Activated T-cell treated with anti-CD3 and anti-CD28 coated beads for 4 hours (primary cell): ENCODE measurements around the gene TXNRD2.

Source experiments
- DNase-seq: peaks from one replicate; pipeline ENCODE4 v3.0.0-alpha.2; 2020

Gene TXNRD2

DNA sequence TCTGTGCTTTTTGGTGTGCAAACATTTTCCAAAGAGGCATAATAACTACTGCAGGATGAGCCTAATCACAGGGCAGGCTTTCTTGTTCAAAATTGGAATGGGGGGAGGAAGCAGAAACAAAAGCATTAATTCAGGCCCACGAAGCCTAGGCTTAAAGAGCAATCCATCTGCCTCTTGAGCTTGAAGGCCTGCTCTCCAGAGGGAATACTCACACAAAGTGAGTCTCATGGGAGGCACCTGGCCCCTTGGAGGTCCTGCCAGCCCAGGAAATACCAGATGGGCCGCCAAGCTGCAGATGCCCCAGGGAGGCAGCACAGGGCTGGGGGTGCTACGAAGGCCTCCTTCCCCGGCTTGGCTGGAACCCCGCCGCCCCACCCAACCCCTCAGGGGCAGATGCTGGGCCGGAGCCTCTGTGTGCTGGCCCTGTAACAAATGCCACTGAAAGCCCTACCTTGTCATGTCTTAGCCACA is 39.3 kb downstream of the TXNRD2 start:
- DNase-seq = no peak

DNA sequence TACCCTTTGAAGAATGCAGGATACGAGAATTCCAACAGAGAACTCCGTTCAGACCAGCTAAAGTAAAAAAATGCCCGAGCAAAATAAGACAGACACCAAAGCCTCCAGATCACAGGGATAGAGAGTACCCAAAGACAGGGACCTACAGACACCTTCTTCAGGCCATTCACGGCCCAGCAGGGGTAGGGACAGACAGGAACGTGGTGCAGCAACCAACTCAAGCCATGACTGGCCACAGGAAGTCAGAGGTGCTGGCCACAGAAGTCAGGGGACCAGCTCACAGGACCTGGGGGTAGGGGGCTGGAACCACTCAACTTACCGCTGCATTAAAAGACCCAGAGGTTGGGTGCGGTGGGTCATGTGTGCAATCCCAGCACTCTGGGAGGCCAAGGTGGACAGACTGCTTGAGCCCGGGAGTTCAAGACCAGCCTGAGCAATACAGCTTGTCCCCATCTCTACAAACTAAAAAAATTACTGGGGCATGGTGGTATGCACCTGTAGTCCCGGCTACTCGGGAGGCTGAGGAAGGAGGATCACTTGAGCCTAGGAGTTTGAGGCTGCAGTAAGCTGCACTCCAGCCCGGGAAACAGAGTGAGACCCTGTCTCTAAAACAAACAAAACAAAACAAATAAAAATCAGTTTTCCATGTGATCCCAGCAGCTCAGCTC is 39.9 kb downstream of the TXNRD2 start:
- no peak for DNase-seq

DNA sequence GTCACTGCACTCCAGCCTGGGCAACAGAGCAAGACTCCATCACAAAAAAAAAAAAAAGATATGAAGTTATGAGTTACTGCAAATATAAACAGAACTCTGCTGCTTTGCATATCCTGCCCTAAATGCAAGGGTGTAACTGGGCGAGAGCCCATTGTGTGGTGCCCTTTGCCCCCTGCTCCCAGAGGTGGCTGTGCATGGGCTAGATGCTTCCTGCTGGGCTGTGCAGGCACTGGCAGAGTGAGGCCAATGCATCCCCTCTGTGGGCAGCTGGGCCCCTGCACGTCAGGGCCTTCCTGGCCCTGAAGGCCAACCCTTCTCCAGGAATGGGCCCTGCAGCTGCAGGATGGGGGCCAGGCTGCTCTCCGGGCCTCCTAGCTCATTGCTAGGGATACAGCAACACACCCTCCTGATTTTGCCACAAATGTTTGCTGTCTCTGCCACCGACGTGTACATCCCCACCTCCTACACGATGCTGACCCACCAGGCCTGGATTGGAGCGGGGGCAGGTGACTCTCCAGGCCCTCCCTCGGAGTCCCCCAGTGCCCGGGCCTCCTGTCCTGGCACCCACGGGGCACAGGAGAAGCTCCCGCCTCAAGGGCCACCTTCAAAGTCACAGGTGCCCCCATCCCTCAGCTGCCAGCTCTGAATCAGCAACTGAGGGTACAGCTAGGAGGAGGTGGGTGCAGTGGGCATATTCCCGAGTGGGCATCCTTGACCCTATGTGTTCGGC is 40.7 kb downstream of the TXNRD2 start:
- DNase-seq = no peak

DNA sequence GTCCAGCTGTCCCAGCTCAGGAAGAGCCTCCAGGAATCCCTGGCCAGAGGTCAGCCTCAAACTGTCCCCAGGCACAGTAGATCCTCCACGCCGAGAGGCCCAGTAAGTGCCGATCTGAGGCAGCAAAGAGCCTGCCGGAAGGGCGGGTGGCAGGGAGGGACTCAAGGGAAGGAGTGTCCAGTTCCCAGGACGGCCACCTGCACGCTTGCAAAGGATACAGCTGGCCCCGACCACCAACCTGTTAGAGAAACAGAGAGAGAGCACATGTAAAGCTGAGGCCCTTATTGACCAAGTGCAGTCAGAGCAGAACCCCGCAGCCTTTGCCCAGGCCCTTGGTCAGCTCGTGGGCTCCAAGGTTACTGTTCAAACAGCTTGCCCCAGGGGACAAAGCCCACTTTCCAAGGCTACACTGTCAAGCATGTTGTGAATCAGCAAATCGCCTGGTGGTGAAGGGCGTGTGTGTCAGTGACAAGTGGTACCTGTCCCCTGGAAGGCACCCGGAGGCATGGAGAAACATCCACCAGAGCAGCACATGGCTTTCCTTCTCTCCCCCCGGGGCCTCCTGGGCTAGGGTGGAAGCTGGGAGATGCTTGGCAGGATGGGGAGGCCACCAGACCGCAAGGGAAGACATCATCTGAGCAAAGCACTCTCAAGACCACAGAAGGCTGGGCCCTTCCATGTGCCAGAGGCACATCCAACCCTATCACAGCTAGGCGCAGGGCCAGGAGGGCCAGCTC is 42.6 kb downstream of the TXNRD2 start:
- no peak for DNase-seq

DNA sequence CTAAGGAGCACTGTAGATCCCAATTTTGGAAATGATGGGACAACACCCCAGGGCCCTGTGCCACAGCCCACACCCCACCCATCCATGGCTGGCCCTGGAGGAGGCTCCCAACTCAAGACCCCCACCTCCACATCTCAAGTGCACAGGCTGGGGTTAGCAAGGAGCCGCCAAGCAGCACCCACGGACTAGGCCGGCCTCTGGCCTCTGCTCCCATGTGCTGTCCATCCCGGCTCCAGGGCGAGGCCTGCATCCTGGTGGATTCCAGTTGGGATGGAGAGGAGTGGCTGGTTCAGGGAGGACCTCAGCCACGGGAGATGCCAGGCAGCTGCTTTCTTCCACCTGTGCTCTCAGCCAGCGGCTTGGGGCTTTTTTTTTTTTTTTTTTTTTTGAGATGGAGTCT is 43.5 kb downstream of the TXNRD2 start:
- DNase-seq = no peak

DNA sequence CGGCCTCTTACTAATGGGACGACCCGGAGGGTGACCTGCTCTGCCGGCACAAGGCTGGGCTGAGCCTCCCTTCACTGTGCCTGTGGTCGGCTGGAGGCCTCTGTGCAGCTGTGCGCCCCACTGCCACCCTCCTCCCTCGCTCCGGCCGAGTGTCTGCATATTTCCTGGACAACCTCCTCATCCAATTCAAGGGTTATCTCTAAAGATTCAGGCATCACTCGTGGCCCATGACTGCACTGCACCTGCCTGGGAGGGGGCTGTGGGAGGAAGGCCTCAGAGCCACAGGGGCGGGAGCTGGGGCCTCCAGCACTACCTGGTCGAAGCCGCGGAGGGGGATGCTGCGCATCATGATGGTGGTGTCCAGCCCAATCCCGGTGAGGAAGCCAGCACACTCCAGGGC is 43.9 kb downstream of the TXNRD2 start:
- DNase-seq = no peak

DNA sequence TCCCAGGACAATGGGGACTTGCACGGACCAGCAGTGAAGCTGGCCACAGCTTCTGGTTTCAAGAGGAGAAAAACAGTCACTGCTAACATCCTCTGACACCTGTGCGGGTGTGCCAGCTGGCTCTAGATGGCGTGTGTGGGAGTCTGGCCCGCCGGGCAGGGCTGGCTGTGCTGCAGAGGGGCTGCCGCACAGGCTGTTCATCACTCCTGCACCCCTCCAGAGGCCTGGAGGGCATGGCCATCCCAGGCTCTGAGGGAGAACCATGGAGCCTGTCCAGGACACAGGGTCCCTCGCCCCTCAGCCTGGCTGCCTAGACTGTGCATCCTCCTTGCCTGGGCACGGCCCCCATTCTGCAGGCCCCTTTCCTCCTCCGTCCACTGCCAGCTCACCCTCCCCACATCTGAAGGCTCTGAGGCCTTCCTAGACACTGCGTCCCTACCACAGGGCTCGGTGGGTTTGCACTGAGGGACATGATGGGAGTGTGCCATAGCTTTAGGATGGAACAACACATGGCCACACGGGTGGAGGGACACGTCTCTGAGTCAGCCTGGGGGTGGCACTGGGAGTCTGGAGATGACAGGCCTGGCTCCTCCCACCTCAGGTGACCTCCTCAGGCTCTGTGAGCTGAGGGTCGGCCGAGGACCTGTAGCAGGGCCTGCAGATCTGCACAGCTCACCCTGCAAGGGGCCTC is 44.8 kb downstream of the TXNRD2 start:
- DNase-seq = no peak

DNA sequence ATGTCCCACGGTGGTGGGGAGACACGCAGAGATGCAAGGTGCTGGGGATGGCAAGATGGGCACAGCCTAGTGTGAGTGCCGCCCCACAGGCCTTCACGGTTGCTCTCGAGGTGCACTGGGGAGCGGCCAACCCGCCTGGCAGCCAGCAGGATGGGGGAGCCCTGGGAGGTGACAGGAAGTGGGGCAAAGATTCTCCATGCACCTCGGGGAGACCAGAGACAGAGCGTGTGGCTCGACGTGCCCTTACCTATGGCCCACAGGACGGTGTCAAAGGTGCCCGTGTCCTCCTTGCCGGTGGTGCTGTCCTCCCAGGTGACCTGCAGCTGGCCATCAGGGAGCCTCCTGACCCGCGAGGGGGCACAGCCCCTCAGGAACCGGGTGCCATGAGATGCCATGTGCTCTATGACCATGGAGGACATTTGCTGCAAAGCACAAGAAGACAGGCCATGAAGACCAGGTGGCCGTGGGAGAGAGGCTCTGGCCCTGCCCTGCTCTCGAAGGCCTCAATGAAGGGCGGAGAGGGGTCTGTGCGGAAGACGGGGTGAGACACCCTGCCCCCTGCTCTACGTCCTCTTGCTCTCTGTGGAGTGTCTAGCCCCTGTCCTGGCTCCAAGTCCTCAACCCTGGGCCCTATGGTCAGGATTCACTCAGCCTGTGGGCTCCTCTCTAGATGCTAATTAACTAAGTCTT is 46.3 kb downstream of the TXNRD2 start:
- DNase-seq = no peak

DNA sequence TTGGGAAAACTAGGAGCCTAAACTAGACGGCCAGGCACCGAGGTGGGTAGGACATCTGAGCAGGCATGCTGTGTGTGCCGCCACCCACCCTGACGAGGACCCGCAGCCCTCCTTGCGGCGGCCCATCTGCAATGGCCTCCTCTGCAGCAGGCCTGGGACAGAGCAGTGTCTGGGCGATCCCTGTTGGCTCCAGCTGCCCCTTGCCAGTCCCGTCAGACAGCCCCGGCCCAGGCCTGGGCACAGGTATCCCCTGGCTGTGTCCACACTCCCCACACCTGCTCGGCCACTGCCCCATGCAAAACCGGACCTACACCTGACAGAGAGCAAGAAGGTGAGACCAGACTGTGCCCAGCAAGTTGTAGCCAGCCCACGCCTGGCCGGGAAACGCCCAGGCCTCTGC is 48.3 kb downstream of the TXNRD2 start:
- no peak for DNase-seq

DNA sequence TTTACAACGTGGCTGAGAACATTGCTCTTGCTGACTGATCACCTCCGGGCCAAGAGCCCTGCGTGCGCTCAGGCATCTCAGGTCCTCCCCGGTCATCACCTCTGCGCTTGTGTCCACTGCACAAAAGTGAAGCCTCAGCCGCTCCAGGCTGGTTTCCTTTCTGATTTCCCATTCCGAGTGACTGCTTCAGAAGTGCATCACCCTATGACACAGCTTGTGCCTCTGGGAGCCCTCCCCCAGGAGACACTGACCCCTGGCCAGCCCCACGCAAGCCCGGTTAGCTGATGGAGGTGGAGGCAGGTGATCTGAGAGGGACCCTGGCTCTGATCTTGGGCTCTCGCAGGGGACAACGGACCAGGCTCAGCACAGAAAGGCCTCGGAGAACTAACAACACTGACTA is 48.7 kb downstream of the TXNRD2 start:
- DNase-seq = no peak

DNA sequence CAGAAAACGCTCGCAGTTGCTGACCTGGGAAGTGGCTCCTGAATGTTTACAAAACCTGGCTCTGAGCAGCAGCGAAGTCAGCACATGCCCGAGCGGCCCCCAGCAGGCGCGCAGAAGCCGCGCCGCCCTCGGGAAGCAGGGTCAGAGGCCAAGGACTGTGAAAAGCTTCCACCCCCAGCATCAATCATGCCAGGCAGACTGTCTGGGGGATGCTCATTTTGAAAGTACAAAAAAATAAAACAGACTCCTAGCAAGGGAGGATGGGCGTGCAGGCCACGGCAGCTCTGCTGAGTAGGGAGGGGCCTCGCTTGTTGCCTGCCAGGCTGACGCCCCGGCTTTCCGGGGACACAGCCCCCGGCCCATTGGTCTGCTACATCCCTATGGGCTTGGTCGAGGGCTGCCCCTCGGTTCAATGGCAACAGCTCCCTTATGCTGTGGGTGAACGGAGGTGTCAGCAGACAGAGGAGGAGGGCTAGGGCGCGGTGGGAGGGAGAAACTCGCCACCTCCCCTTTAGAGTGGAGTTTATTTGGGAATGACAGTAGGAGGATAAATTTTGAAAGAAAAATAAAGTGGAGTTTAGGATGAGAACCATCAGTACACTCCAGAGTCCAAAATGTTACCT is 49.2 kb downstream of the TXNRD2 start:
- DNase-seq = no peak

DNA sequence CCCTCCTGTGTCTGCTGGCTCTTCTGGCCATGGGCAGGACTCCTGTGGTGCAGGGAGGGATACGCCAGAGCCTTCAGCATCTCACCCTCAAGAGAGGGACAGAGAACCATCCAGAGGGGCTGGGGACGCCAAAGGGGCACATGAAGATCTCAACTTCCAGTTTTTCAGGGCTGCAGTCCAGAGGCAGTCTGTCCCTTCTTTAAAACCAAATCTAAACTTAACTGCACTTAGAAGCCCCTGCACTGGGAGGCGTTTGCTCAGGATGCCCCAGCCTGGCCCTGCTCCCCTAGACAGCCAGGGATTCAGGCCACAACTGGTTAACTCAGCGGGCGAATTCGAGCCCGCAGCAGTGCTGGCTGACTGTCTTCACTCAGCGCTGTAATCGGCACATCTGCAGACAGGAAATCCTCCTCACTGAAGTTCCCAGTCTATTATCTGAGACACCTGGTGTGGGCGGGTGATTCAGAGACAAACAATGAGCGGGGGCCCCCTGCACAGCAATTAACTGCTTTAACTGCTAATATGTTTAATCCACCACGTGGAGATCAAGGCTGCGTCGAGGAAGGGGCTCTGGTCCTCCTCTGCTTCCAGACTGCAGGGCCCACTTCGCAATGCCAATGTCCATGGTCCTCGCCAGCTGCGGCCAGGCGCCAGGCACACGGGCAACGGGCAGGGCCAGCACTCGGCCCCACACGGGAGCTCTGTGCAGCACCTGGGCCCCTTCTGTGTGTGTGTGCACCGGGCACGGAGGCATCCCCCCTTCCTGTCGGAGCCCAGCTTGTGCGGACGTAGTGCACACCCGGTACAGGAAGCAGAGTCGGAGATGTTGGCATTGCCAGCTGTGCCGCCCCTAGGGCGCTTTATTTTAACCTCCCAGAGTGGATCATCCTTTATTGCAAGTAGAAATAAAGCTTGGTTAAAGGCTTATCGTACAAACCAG is 50.0 kb downstream of the TXNRD2 start:
- DNase-seq = peak; percentile 85

DNA sequence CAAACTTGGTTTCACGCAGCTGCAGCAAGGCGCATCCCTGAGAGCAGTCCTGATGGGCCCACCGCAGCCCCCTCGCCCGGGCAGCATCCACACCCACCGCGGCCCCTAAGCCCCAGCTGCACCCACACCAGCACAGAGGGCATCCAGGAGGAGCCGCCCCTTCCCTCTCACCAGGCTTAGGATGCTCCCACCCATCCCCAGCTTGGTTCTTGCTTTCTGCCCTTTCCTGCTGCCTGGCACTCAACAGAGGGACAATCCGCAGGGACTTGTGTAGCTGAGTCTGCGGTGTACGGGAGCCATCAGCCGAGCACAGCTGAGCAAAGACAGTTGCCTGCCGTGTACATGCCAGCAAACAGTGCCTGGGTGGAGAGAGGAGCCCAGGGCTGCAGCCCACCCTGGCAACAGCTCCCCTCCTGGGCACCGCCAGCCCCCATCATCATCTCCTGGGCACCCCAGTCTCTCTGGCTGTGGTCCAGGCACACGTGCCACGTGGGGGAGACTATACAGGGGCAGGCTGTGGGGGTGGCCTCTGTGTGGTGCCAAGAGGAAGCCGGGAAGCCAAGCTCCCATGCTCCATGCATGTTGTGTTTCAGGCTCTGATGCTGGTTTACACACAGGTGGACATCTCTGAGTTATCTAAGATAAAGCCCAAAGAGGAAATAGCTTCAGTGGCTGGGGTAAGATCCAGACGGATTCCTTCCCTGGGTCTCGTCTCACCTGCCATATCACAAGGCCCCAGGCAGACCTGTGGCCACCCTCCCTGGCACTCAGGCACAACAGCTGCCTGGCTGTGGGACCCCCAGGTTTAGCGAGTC is 50.9 kb downstream of the TXNRD2 start:
- no peak for DNase-seq

DNA sequence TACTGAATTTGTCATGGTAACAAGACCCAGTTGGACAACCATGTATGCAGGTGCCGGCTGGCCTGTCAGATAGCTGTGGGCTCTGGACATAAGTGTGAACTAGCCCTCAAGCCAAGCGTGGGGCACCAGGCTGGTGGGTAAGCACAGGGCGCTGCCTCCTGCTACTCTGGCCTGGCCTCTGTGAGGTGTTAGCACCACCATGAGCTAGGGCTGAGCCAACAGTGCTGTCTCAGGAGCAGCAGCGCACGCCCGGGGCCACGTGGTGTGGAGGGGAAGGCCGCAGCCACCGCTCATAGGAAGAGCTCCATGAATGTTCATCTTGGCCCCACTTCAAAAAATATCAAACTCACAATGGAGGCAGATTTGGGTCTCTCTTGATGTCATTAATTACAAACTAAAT is 51.7 kb downstream of the TXNRD2 start:
- no peak for DNase-seq

DNA sequence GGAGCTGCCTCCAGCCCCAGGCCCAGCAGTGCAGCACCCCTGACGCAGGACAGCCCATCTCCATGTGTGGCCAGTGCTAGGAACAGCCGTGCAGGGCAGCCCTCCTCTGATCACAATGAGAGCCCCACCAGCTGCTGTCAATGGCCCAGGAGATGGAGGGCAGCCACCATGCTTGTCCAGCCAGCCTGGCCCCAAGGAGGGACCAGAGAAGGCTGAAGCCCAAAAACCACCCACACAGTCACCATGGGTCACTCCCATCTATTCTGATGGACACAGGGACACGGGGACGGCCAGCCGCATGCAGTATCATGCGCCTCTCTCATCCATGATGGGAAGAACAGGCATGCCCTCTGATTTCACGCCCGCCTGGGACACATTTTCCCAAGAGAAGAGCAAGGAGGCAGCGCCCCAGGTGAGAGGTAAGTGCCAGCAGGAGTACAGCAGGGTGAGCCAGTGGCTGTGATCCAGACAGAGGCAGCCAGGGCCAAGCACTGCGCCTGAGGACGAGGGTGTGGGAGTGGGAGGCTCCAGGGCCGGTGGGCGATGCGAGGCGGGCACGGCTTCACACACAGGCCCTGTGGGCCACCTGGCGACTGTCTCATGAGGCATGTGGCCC is 53.4 kb downstream of the TXNRD2 start:
- DNase-seq = no peak

DNA sequence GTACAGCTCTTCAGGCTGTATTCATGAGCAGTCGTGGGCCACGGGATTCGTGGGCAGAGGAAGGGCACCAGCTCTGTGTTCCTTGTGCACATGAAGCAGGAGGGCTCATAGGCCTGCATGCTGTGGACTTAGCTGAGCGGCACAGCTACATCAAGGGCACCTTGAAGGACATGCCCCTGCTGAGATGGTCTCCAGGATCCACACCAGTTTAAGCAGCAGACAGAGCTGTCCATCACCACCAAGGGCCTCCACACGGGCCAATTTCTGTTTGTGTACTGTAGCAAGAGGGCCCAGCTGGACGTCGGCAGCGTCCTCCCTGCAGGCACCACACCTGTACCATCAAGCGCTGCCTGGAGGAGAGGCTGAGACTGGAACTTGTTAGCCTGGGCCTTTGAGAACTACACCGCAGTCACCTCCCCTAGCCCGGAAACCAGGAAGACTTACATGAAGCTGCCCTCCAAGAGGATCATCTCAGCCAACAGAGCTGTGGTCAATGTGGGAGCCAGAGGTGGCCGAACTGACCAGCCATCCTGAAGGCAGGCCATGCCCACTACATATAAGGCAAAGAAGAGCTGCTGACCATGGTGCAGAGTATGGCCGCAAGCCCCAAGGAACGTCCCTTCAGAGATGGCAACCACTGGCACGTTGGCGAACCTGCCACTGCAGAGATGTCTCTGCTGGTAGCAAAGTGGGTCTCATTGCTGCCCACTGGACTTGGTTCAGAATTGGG is 54.2 kb downstream of the TXNRD2 start:
- no peak for DNase-seq

DNA sequence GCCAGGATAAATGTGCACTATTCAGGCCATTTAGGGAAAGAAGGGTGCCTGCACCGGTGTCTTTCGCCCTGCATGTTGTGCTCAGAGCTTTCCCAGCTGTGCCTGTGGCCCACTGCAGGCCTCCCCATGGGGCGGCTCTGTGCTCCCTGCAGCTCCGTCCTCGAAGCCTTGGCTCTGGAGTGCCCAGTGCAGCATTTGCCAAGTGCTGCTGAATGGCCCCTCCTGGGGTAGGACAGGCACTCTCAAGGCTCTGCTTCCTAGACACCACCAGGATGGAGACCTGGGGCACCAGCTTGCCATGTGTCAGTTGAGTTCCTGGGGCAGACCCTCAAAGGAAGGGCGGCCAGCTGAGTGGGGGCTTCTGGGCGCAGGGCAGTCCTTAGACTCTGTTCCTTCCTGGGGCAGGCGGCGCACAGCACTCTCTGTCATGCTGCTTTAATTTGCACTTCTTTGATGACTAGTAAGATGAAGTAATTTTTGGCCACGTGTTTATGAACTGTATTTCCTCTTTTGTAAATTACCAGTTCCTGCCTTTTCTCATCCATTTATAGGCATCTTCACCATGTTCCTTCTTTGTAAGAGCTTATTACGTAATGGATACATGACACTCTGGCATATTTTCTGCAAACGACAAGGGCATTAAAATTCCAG is 54.9 kb downstream of the TXNRD2 start:
- DNase-seq = no peak

DNA sequence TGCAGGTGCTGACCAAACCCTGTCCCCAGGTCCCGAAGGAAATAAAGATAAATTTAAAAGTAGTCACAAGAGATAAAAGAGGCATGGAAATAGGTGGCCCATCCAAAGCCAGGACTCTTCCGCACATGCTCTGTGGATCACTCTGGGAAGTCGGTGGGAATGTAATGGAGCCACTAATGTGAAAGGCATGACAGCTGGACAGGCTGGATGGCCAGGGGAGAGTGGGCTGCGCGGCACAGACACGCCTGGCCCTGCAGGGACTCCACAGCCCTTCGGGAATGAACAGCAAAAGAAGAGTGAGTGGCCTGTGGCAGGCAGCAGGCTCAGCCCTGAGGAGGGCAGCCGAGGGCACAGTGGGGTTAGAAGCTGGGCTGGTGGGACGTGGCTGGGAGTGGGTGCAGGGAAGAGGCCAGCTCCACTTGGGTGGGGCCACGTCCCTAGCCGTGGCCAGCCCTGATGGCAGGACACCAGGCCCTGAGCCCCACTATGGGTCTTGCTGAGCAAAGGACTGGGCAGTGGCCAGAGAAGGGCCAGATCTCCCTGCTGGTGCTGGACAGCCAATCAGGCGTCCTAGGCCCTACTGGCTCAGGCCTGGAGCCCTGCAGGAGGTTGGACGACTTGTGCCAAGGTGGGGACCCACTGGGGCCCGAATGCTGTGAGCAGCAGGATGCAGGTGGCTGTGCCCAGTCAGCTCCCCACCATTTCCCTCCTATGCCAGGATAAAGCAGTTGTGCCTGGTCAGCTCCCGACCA is 55.6 kb downstream of the TXNRD2 start:
- no peak for DNase-seq
